GM12874 (cell line): ENCODE results near the gene MOB3C.

Experiments used
- CTCF ChIP-seq: IDR thresholded peaks from 2 replicates; pipeline ENCODE4 v1.5.1; 2011; ENCODE audit warnings: low read depth, mild to moderate bottlenecking, control low read depth, low read length, moderate library complexity; ENCODE audit not compliant: insufficient read depth

MOB3C gene

GRCh38 chr1:46607345-46608130, 9.1 kb downstream of the MOB3C start:
- TF ChIP-seq CTCF: no peak

GRCh38 chr1:46606255-46606965, 10.2 kb downstream of the MOB3C start:
- TF ChIP-seq CTCF: no peak

- no peak for TF ChIP-seq CTCF
Measured at GRCh38 chr1:46605232-46605631, 11.4 kb downstream of the MOB3C start.

- 0 out of 2 replicates have a peak, but pooled peaks have one; percentile 14 for TF ChIP-seq CTCF
Measured at GRCh38 chr1:46603858-46604549, 12.6 kb downstream of the MOB3C start, which contains the start of gene MKNK1. TSS of gene MKNK1 (minus strand) at chr1:46604268. CDS start at chr1:46583327, 20,941 bp downstream.

GRCh38 chr1:46603481-46603857, 13.1 kb downstream of the MOB3C start:
- TF ChIP-seq CTCF: no peak

GRCh38 chr1:46601257-46602007, 15.2 kb downstream of the MOB3C start:
- TF ChIP-seq CTCF: no peak
